Thyroid gland (tissue), 4 donors: ENCODE results near the gene TOP2B. TPM values are rescaled to one million over a fixed set of nuclear protein-coding genes. Genes with fewer than 3 reads are reported as not detected.
A peak's percentile ranks its signal among the peaks of the same experiment; 100 is the strongest.

Experiments used
- DNase-seq, 2 donors: peaks; one replicate each; pipeline ENCODE4 v3.0.0-alpha.2; 2019
- H3K27ac ChIP-seq, 3 donors: fragments of 200-600 bp; sonication (generic); 1 replicate in 2 of 3; 2 replicates in 1 of 3; pipeline ENCODE4 v1.5.1; 2016 to 2019; ENCODE audit warnings: mild to moderate bottlenecking in 1 of 3, moderate library complexity in 1 of 3
- H3K27me3 ChIP-seq: fragments of 200-600 bp; sonication (generic); one replicate; pipeline ENCODE4 v1.5.1; 2019
- H3K36me3 ChIP-seq, 2 donors: fragments of 200-600 bp; sonication (generic); one replicate each; pipeline ENCODE4 v1.5.1; 2016 to 2019
- H3K4me1 ChIP-seq, 2 donors: fragments of 200-600 bp; sonication (generic); one replicate each; pipeline ENCODE4 v1.5.1; 2017 to 2019
- H3K4me3 ChIP-seq, 3 donors: fragments of 200-600 bp; sonication (generic); replicated peaks in 1 of 3; 1 replicate in 2 of 3; 2 replicates in 1 of 3; pipeline ENCODE4 v1.5.1; 2016; ENCODE audit warnings: mild to moderate bottlenecking in 1 of 3
- H3K9me3 ChIP-seq: fragments of 200-600 bp; sonication (generic); one replicate; pipeline ENCODE4 v1.5.1; 2017
- POLR2A ChIP-seq, 2 donors: fragments of 450-650 bp; IDR thresholded peaks; one replicate each; pipeline ENCODE4 v1.6.1; 2017; ENCODE audit warnings: antibody characterized with exemption in 2 of 2, mild to moderate bottlenecking in 2 of 2, moderate library complexity in 1 of 2
- WGBS, 2 donors: methylation state at CpG; one replicate each; pipeline ENCODE4 v1.1.5; 2017; 5-methylcytosine and 5-hydroxymethylcytosine counted together
- intact Hi-C: fragments of 100-400 bp; cut with DNase I; formaldehyde crosslinking; loops from one replicate; pipeline ENCODE4 v1.15.1; 2023
- total RNA-seq, 4 donors: library from RNA; depleted of rRNA; stranded (reverse); fragments of >200 nt; gene quantifications; one replicate each; pipeline ENCODE4 v1.2.3, GENCODE V29; 2016
- TF ChIP-seq, protein P1 (sequence below), 6 experiments: fragments of 200-600 bp in 3 of 6; fragments of 450-650 bp in 3 of 6; sonication (generic) in 3 of 6; IDR thresholded peaks; one replicate each; pipeline ENCODE4 v1.5.1; 2016 to 2019; ENCODE audit warnings: antibody characterized with exemption in 6 of 6, mild to moderate bottlenecking in 2 of 6, inconsistent platforms in 1 of 6, moderate library complexity in 1 of 6

The TOP2B gene
- total RNA-seq, 4 donors from 2014 or later: 109 to 180 (median 131) TPM

DNA sequence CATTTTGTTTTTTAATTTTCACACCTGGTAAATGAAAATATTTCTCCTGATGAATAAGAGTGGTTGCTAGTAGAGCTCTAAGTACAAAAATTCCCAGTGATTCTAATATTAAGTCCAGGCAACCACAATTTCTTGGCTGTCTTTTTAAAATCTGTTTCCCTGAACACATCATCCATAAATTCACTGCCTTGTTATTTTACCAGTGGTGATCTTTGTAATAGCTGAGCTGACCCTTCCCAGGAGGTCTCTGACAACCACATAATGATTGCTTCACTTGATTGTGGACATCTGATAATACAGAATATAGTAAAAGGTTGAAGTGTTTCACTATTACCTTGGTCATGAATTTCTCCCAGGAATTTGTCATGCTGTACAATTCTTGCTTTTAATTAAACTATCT lies 13.9 kb upstream of the TOP2B start:
- no peaks in the 10 kb centered on the region for H3K9me3 ChIP-seq
- TF ChIP-seq POLR2A (IDR thresholded peaks at IDR 0.05): no peak
- TF ChIP-seq, protein P1, sequence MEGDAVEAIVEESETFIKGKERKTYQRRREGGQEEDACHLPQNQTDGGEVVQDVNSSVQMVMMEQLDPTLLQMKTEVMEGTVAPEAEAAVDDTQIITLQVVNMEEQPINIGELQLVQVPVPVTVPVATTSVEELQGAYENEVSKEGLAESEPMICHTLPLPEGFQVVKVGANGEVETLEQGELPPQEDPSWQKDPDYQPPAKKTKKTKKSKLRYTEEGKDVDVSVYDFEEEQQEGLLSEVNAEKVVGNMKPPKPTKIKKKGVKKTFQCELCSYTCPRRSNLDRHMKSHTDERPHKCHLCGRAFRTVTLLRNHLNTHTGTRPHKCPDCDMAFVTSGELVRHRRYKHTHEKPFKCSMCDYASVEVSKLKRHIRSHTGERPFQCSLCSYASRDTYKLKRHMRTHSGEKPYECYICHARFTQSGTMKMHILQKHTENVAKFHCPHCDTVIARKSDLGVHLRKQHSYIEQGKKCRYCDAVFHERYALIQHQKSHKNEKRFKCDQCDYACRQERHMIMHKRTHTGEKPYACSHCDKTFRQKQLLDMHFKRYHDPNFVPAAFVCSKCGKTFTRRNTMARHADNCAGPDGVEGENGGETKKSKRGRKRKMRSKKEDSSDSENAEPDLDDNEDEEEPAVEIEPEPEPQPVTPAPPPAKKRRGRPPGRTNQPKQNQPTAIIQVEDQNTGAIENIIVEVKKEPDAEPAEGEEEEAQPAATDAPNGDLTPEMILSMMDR (IDR thresholded peaks at IDR 0.05): no peak
- H3K27ac ChIP-seq: no peak overlapping the region
- no peaks in the 10 kb centered on the region for H3K4me1 ChIP-seq
- no peaks in the 10 kb centered on the region for H3K36me3 ChIP-seq
- H3K27me3 ChIP-seq: no peaks in the 10 kb centered on the region
- DNase-seq: no peak
- H3K4me3 ChIP-seq: no peak overlapping the region
- intact Hi-C loops: loop anchor here (10.0 kb wide), 1 partner anchor 116 kb away; the partner anchor contains the start of gene OXSM

GRCh38 chr3:25677121-25677520 lies 12.4 kb upstream of the TOP2B start:
- TF ChIP-seq, protein P1 (IDR thresholded peaks at IDR 0.05): no peak
- Histone ChIP-seq H3K9me3 (no peaks in the 10 kb centered on the region), H3K27ac (no peak overlapping the region), H3K4me1 (no peaks in the 10 kb centered on the region), H3K4me3 (no peak overlapping the region), H3K27me3 (no peaks in the 10 kb centered on the region), H3K36me3 (no peaks in the 10 kb centered on the region)
- intact Hi-C loops: loop anchor here (10.0 kb wide), 1 partner anchor 118 kb away; the partner anchor contains the start of gene OXSM
- 87 to 93% methylated on average over 2 of the region's 2 CpGs for WGBS, 2 donors
- no peak for DNase-seq

DNA sequence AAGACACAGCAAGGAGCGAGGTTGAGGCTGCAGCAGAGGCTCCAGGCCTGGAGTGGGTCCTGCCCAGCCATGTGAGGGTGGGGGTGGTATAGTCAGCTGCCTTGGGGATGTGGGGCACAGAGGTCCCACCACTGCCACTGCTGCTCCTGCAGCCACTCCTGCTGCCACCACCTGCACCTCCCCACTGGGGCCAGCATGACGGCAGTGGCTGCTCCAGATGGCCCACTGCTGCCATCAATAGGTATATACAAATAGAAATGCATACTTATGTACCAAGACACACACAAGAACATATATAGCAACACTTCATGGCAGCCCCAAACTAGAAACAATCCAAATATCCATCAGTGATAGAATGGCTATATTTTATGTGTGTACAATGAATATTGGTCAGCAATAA lies 10.0 kb upstream of the TOP2B start:
- Histone ChIP-seq H3K27ac (no peak overlapping the region), H3K4me3 (no peak overlapping the region), H3K4me1 (no peaks in the 10 kb centered on the region), H3K9me3 (no peaks in the 10 kb centered on the region), H3K27me3 (no peaks in the 10 kb centered on the region), H3K36me3 (no peaks in the 10 kb centered on the region)
- 89 to 90% methylated on average over 1 to 2 of the region's 2 CpGs for WGBS, 2 donors
- DNase-seq: no peak
- intact Hi-C loops: loop anchor here (10.0 kb wide), 1 partner anchor 120 kb away; the partner anchor contains the start of gene OXSM
- TF ChIP-seq, protein P1 (IDR thresholded peaks at IDR 0.05): no peak
- TF ChIP-seq POLR2A (IDR thresholded peaks at IDR 0.05): no peak

DNA sequence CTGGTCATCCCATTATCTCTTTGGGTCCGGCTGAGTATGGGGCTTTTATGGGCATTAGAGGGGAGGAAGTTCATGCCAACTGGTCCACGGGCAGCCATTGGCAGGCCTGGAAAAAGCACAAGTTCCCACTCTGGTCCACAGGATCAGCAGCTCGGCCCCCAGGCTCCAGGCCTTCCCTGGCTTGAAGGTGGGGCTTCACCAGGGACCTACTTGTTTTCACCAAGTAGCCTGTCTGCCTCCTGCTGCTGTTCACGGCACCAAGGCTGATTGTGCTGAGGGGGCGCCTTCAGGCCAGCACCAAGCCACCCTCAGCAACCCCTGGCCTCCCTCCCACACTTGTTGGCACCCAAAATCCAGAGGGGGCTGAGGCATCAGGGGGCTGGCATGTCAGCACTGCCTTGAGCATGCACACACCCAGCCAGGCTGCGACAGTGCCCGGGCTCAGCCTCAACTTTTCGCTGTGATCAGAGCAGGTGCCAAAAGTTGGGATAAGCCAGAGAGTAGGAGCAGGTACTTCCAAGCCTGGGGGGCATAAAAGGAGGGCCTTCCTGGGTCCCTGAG lies 9.1 kb upstream of the TOP2B start:
- no peaks in the 10 kb centered on the region for H3K4me1 ChIP-seq
- H3K27ac ChIP-seq: no peak overlapping the region
- no peak for DNase-seq
- H3K9me3 ChIP-seq: no peaks in the 10 kb centered on the region
- no peaks in the 10 kb centered on the region for H3K27me3 ChIP-seq
- no peak overlapping the region for H3K4me3 ChIP-seq
- no peak for TF ChIP-seq POLR2A (IDR thresholded peaks at IDR 0.05)
- TF ChIP-seq, protein P1 (IDR thresholded peaks at IDR 0.05): no peak
- 92 to 100% methylated on average over 3 to 7 of the region's 8 CpGs for WGBS, 2 donors
- no peaks in the 10 kb centered on the region for H3K36me3 ChIP-seq
- intact Hi-C loops: loop anchor here (10.0 kb wide), 1 partner anchor 121 kb away; the partner anchor contains the start of gene OXSM

- no peaks in the 10 kb centered on the region for H3K27me3 ChIP-seq
- DNase-seq: no peak
- no peaks in the 10 kb centered on the region for H3K9me3 ChIP-seq
- TF ChIP-seq POLR2A (IDR thresholded peaks at IDR 0.05): no peak
- TF ChIP-seq, protein P1 (IDR thresholded peaks at IDR 0.05): no peak
- intact Hi-C loops: no loop called here
- H3K27ac ChIP-seq: peak overlapping the region; percentile 96 to 98 (median 97)
- 13% methylated on average over 14 of the region's 14 CpGs for WGBS, 2 donors
- peak overlapping the region in 2 of 3 donors; percentile 71 to 80 for H3K4me3 ChIP-seq
- H3K36me3 ChIP-seq: no peaks in the 10 kb centered on the region
- peaks cover 25 to 28% of the 10 kb centered on the region in 2 donors for H3K4me1 ChIP-seq
These were observed 891 bp upstream of the TOP2B start for GRCh38 chr3:25665315-25666280.
